Middle frontal gyrus (tissue), 1 donor: ENCODE results near the gene EFCAB3.
"Not testable (repeated sequence)": the region's sequence is repeated elsewhere in the genome, so short reads cannot be mapped to it uniquely, and the experiment has no call there.

Experiments used
- DNase-seq: peaks from one replicate; pipeline ENCODE4 v3.0.0-alpha.2; 2015; ENCODE audit warnings: low spot score; ENCODE audit errors: extremely low spot score

The EFCAB3 gene

GRCh38 chr17:62464422-62464821 is 84.1 kb downstream of the EFCAB3 start:
- not testable (repeated sequence) for DNase-seq

GRCh38 chr17:62465271-62465670 is 84.9 kb downstream of the EFCAB3 start:
- DNase-seq = not testable (repeated sequence)
